Activated CD4-positive, alpha-beta T cell treated with anti-CD3 and anti-CD28 coated beads, Interleukin-2, amount 50 U/mL, for 4 hours (primary cell): ENCODE measurements around the gene ITPR1.

Experiments
- DNase-seq, 2 experiments: peaks; one replicate each; pipeline ENCODE4 v3.0.0-alpha.2; 2020

The ITPR1 gene

GRCh38 chr3:4511491-4512262 is 18.5 kb downstream of the ITPR1 start:
- no peak for DNase-seq

GRCh38 chr3:4512895-4513616 is 19.9 kb downstream of the ITPR1 start:
- no peak for DNase-seq

- DNase-seq, result no peak
Observed at GRCh38 chr3:4514321-4514720, 21.2 kb downstream of the ITPR1 start.

GRCh38 chr3:4514916-4515315 is 21.8 kb downstream of the ITPR1 start:
- DNase-seq, result no peak

GRCh38 chr3:4515916-4516579 is 22.9 kb downstream of the ITPR1 start:
- DNase-seq, result no peak

- no peak for DNase-seq
Observed at GRCh38 chr3:4517093-4517492, 23.9 kb downstream of the ITPR1 start.

- no peak for DNase-seq
Observed at GRCh38 chr3:4517643-4518311, 24.6 kb downstream of the ITPR1 start.

- no peak for DNase-seq
Observed at GRCh38 chr3:4520033-4520816, 27.1 kb downstream of the ITPR1 start.

GRCh38 chr3:4522947-4523346 is 29.8 kb downstream of the ITPR1 start:
- DNase-seq, result no peak

GRCh38 chr3:4523710-4524698 is 30.9 kb downstream of the ITPR1 start:
- DNase-seq, result no peak

- no peak for DNase-seq
Observed at GRCh38 chr3:4525560-4526223, 32.5 kb downstream of the ITPR1 start.

GRCh38 chr3:4528320-4528719 is 35.2 kb downstream of the ITPR1 start:
- no peak for DNase-seq

GRCh38 chr3:4528819-4529600 is 35.9 kb downstream of the ITPR1 start:
- no peak for DNase-seq

- DNase-seq, result no peak
Observed at GRCh38 chr3:4529876-4530588, 36.9 kb downstream of the ITPR1 start.

- no peak for DNase-seq
Observed at GRCh38 chr3:4531478-4532025, 38.4 kb downstream of the ITPR1 start.

- no peak for DNase-seq
Observed at GRCh38 chr3:4532535-4533112, 39.5 kb downstream of the ITPR1 start.

GRCh38 chr3:4533489-4534443 is 40.6 kb downstream of the ITPR1 start:
- no peak for DNase-seq
